ENCODE data around the gene DNMBP. TPM values are rescaled to one million over a fixed set of nuclear protein-coding genes. Genes with fewer than 3 reads are reported as not detected.

The DNMBP gene
- total and polyA plus RNA-seq, 8 donors: 14.8 to 43.9 (median 37.2) TPM

DNA sequence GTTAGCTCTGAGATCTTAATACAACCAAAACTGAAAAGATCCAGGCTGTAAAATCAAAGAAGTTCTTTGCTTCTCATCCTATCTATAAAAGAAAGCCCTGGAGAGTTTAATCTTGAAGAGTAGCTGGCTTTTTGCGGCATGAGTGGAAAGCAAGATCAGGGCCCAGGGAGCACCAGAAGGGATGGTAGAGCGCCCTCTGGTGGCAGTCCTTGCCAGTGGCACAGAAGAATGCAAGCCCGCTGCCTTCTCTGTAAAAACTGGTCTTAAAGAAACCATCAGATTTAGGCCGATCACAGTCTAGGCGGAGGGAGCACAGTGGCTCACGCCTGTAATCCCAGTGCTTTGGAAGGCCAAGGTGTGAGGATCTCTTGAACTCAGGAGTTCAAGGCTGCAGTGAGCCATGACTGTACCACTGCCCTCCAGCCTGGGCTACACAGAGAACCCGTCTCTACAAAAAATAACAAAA is 36.3 kb upstream of the DNMBP start:
- ATAC-seq (peak; percentile 95), DNase-seq (peak; percentile 81 to 93 (median 89))
- Histone ChIP-seq H3K27ac (no peak overlapping the region), H3K36me3 (no peaks in the 10 kb centered on the region), H3K27me3 (no peaks in the 10 kb centered on the region), H3K9me3 (no peaks in the 10 kb centered on the region), H3K4me1 (peaks cover 0 to 8% of the 10 kb centered on the region in 2 donors), H3K4me3 (no peak overlapping the region)
- TF ChIP-seq, protein P1, sequence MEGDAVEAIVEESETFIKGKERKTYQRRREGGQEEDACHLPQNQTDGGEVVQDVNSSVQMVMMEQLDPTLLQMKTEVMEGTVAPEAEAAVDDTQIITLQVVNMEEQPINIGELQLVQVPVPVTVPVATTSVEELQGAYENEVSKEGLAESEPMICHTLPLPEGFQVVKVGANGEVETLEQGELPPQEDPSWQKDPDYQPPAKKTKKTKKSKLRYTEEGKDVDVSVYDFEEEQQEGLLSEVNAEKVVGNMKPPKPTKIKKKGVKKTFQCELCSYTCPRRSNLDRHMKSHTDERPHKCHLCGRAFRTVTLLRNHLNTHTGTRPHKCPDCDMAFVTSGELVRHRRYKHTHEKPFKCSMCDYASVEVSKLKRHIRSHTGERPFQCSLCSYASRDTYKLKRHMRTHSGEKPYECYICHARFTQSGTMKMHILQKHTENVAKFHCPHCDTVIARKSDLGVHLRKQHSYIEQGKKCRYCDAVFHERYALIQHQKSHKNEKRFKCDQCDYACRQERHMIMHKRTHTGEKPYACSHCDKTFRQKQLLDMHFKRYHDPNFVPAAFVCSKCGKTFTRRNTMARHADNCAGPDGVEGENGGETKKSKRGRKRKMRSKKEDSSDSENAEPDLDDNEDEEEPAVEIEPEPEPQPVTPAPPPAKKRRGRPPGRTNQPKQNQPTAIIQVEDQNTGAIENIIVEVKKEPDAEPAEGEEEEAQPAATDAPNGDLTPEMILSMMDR (IDR thresholded peaks at IDR 0.05): peak; percentile 94 to 98
- intact Hi-C loops (cut with DNase I): loop anchor here in 1 of 2 donors (5.0 kb wide), 1 partner anchor 199 kb away; no protein-coding TSS in a partner anchor

- Histone ChIP-seq H3K9me3 (no peaks in the 10 kb centered on the region), H3K4me3 (no peak overlapping the region), H3K36me3 (no peaks in the 10 kb centered on the region), H3K27me3 (no peaks in the 10 kb centered on the region), H3K27ac (no peak overlapping the region), H3K4me1 (peaks cover 0 to 8% of the 10 kb centered on the region in 2 donors)
- TF ChIP-seq, protein P1 (IDR thresholded peaks at IDR 0.05): no peak
- intact Hi-C loops (cut with DNase I): loop anchor here in 1 of 2 donors (5.0 kb wide), 1 partner anchor 198 kb away; no protein-coding TSS in a partner anchor
- ATAC-seq (no peak), DNase-seq (no peak)
Observed at GRCh38 chr10:100045592-100045991, 35.8 kb upstream of the DNMBP start.

DNA sequence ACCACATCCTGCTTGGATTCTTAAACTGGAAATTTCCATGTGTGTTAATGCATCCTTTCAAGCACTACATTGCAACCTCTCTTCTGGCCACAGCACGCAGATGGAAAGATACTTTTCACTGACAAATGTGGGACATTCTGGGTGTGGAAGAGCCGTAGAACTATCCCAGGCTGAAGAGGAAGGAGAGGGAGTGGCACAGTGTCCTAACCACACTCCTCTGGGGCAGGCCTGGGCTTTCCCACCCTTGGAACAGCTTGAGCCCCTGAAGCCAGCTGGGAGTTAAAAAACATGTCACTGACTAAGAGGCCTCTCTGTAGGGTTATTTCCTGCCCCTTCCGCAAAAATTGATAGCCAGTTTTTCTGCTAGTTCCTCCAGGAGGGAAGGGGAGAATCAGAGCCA is 34.0 kb upstream of the DNMBP start:
- intact Hi-C loops (cut with DNase I): no loop called here
- no peak overlapping the region for H3K4me3 ChIP-seq
- H3K36me3 ChIP-seq: no peaks in the 10 kb centered on the region
- H3K27ac ChIP-seq: peak overlapping the region; percentile 30 to 59
- no peaks in the 10 kb centered on the region for H3K27me3 ChIP-seq
- no peaks in the 10 kb centered on the region for H3K9me3 ChIP-seq
- TF ChIP-seq, protein P1 (IDR thresholded peaks at IDR 0.05): no peak
- DNase-seq (peak in 1 of 4 donors; percentile 12), ATAC-seq (peak; percentile 26)
- peaks cover 0 to 8% of the 10 kb centered on the region in 2 donors for H3K4me1 ChIP-seq

DNA sequence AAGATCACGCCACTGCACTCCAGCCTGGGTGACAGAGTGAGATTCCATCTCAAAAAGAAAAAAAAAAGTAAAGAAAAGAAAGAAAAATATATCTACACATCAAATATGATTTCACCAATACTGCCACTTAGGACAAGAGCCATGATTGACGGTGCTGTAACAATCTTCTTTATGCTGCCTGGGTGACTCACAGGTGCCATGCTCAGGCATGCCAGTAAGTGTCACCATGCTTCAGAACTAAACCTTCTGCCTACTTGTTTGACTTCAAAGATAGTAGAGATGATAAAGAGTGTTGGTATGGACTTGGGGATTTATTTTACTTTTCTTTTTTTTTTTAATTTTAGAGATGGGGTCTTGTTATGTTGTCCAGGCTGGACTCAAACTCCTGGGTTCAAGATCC is 33.6 kb upstream of the DNMBP start:
- no peaks in the 10 kb centered on the region for H3K27me3 ChIP-seq
- H3K9me3 ChIP-seq: no peaks in the 10 kb centered on the region
- ATAC-seq (peak; percentile 47), DNase-seq (no peak)
- TF ChIP-seq, protein P1 (IDR thresholded peaks at IDR 0.05): no peak
- H3K4me1 ChIP-seq: peaks cover 0 to 8% of the 10 kb centered on the region in 2 donors
- intact Hi-C loops (cut with DNase I): no loop called here
- no peaks in the 10 kb centered on the region for H3K36me3 ChIP-seq
- no peak overlapping the region for H3K4me3 ChIP-seq
- H3K27ac ChIP-seq: peak overlapping the region in 1 of 2 donors; percentile 59

GRCh38 chr10:100041306-100042002 is 31.7 kb upstream of the DNMBP start:
- H3K4me3 ChIP-seq: no peak overlapping the region
- no peaks in the 10 kb centered on the region for H3K36me3 ChIP-seq
- peaks cover 0 to 8% of the 10 kb centered on the region in 2 donors for H3K4me1 ChIP-seq
- H3K27ac ChIP-seq: peak overlapping the region in 1 of 2 donors; percentile 13
- TF ChIP-seq, protein P1 (IDR thresholded peaks at IDR 0.05): no peak
- no peaks in the 10 kb centered on the region for H3K9me3 ChIP-seq
- H3K27me3 ChIP-seq: no peaks in the 10 kb centered on the region
- intact Hi-C loops (cut with DNase I): no loop called here
- ATAC-seq (no peak), DNase-seq (no peak)
